SH-SY5Y (cell line): Measurements from ENCODE around the gene GSE1.

Source experiments
- GATA2 ChIP-seq: IDR thresholded peaks from 2 replicates; pipeline ENCODE4 v1.6.1; 2011; ENCODE audit warnings: mild to moderate bottlenecking, low read depth, low read length
- GATA3 ChIP-seq: IDR thresholded peaks from 2 replicates; pipeline ENCODE4 v1.6.1; 2011; ENCODE audit warnings: low read depth, mild to moderate bottlenecking, low read length, moderate library complexity

GSE1 gene

DNA sequence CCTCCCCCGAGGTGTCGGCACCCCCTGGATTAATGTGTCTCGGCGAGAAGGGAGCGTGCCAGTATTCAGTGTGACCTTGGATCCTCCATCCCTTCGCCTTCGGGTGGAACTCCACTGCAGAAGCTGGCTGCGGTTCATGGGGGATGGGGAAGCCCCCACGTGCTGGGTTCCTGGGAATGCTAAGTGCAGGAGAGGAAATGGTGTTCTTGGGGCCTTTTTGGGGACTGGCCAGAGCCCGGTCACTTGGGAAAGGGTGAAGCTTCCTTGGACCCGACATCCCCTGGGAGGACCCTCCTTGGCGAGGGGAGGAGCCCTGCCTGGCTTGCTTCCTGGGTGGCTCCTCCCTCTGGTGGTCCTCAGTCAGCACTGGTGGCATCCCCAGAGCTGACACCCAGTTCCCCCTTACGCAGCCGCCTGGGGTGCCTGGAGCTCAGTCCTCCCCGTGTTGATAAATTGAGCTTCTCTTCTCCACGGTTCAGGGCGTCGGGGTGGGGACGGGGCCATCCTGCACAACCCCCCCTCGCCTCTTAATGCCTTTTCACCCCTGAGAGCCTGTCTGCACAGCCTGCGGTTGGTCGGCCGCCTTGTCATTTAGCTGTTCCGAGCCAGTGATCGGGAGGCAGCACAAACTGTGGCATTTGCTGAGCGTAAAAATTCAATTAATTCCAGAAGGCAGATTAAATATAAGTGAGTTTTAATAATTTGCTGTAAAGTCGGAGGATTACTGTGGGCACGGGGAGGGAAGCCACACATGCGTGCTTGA, 30.7 kb upstream of the GSE1 start:
- TF ChIP-seq GATA3: no peak
- TF ChIP-seq GATA2: no peak

DNA sequence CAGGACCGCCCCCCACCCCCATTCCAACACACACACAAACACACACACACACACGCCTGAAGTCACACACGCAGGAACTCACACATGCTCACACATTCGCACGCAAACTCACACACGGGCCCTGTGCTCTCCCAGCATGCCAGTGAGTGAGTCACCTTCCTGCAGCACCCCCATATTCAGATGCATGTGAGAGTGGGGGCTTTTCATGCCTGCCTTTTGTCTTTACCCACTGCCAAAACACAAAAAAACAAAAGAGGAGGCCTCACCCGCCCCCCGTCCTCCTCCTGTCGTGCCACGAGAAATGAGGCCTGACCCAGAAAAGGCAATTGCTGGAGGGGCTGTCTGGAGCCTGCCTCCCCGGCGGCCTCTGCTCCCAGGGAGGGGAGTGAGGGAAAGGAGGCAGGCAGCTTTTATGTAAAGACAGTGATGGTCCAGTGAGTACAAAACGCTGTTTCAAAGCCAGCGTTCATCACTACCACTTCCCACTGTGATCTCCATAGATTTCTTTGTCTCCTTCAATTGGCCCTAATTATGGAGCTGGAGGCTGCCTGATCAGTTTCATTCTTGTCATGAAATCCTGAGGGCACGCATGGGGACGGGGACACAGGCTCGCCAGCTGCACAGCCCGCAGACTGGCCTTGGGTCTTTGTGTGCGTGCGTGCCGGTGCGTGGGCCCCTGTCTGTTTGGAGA, 29.5 kb upstream of the GSE1 start:
- TF ChIP-seq GATA3 (no peak), GATA2 (no peak)

DNA sequence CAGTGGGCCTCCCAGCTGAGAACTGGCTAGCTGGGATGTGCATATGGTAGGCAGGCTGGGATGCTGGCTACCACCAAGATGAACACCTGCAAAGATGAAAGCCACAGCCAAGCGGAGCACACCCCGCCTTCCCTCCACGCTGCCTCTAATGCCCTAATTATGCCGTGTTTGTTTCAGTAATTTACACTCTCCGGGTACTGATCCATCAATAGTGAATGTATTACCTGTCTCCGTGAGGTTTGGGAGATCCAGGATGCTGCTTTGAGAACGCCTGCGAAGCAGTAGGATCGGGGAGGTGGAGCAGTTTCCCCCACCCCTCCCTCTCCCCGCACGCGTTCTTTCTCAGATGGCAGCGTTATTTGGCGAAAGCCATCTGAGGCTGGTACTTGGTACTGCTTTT, 28.9 kb upstream of the GSE1 start:
- TF ChIP-seq GATA2 (no peak), GATA3 (no peak)

DNA sequence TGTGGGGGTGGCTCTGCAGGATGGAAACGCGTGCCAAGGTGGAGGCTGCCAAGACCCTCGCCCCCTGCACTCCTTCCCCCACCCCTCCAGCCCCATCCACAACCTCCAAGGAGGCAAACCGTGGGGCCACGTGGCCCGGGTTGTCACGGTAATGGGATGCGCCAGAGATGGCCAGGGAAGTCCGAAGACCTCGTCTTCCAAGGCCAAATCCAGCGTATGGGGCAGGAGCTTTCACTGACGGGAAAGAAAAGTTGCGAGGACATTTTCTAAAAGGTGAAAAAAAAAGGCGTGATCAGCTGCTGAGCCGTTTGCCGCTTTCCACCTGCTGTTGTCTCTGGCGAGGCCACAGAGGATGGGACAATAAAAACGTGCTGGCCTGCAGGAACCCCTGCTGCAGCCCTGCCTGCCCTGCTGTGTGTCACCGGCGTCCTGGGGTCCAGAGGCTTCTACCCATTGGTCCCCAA, 28.3 kb upstream of the GSE1 start:
- TF ChIP-seq GATA2 (no peak), GATA3 (no peak)

DNA sequence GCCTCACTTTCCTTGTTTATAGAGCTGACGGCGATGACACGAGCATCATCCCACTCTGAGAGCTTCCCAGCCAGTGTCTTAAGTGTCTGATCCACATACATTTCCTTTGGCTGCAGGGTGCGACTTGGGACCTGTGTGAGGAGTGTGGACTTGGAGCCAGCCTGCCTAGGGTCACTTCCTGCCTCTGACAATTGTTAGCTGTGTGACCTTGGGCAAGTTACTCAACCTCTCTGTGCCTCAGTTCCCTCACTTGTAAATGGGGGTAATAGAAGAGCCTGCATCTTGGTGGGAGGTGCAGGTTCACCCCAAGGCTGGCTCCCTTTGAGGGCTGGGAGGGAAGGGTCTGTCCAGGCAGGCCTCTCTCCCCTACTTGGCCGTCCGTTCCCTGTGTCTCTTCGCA, 27.4 kb upstream of the GSE1 start:
- TF ChIP-seq GATA3 (no peak), GATA2 (no peak)

DNA sequence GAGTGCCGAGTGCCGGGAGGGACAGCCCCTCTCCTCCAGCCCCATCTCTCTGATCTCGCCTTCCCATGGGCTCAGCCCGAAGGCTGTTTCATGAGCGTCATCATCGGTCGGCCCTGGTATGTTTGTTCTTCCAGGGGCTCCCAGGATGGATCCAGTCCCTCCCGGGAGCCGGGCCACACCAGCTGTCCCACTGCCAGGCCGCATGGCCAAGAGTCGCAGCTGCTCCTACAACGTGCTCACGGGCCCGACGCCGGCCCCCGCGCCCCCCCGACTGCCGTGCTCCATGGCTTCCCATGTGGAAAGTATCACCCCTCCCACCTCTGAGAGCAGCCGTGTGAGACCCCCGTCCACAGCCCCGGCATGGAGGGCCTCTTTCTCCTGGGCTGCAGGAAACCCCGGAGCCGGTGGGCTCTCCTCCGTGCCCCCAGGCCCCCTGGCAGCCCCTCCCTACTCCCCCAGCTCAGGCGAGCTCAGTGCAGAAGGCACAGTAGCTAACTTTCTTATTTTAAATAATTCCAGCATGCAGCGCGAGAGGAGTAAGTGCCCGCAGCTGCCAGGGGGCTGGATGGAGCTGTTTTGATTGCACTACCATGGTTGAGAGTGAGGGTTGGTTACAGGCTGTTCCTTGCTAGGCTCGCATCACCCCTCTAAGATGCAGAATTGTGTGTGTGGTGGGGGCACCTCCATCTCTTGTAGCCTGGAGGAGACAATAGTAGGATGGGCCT, 26.6 kb upstream of the GSE1 start:
- TF ChIP-seq GATA3 (no peak), GATA2 (no peak)

DNA sequence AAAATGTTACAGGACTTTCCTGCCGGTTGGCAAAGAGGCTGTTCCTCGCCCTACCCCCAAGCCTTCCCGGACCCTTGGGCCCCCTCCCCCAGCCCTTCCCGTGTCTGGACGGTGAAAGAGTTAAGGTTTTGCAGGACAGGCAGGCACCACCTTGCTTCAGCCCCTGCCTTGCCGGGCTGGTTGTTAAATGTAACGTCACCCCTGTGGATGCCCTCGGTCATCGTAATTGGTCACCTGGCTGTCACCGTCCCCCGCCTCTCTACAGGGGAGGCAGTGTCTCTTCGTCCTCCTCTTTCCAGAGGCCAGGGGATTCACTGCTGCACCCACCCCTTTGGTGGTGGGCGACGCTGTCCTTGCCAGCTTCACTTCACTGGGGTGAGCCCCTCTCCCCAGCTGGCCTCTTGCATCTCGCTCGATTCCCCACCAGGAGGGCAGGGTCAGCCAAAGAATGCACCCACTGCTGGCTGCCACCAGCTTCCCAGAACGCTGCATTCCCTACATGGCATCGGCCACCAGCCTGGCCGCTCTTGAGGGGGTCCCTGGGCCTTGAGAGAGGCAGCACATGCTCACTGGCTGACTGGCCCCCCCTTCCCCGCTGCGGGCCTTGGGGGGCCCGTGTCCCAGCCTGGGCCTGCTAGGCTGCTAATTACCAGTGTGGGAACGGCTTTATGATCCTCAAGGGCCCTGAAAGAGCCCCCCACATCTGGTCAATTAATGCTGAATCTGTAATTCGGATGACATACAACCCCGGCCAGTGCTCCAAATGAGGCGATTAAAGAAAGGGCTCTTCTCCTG, 25.2 kb upstream of the GSE1 start:
- TF ChIP-seq GATA3: no peak

DNA sequence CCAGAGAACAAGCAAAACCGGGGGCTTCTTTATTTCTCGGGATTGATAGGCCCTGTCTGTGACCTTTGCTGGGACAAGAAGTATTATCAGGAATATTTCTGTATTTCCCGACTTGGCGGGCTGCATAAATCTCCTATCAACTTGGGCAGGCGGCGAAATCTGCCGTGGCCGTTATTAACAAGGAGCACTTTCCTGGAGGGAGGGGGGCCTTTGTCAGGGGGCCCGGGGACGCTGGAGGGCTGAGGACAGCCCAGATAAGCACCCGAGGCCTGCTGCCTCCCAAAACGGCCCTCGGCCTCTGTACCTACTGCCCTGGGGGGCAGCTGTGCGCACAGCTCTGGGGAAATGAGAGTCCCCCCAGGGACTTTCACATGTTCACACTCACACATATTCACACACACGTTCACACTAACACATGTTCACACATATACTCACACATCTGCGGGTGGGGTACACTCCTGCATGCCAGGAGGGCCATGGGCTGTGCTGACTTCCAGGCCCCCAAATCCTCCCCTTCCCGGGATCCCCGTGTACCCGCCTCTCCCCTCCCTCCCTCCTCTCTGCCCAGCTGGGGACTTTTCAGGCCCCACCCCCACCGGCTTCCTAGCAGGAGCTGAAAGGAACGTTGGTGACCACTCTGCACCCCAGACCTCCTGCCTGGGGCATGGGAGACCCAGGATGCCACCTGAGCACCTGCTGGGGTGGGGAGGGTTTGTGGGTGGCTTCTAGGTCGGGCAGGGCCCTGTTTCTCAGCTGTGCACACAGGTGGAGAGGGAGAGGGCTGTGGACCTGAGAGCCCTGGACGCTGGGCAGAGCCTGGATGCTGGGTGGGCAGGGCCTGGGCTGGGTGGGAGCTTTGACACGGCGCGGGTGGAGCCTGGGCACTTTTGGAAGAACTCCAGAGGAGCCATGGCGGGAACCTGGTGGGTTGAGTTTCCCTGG, 24.3 kb upstream of the GSE1 start:
- TF ChIP-seq GATA3 (no peak), GATA2 (no peak)

DNA sequence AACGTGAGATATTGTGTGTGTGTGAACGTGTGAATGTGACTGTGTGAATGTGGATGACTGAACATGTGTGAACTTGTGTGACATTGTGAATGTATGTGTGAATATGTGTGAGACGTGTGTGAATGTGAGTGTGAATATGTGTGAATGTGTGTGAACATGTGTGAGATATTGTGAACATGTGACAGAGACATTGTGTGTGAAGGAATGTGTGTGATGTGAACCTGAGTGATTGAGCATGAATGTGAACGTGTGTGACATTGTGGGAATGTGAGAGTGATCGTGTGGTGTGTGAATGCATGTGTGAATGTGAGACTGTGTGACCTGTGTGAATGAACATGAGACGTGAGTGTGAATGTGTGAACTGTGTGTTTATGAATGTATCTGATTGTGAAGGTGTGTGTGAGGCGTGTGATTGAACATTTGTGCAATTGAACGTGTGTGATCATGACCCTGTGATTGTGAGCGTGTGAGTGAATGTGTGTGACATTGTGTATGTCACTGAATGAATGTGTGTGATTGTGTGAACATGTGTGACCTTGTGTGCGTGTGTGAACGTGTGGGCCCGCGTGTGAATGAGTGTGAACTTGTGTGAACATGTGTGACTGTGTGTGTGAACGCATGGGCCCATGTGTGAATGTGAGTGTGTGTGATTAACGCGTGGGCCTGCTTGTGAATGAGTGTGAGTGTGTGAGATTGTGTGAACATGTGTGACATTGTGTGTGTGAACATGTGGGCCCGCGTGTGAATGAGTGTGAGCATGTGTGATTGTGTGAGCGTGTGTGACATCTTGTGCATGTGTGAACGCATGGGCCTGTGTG, 23.2 kb upstream of the GSE1 start:
- no peak for TF ChIP-seq GATA2

DNA sequence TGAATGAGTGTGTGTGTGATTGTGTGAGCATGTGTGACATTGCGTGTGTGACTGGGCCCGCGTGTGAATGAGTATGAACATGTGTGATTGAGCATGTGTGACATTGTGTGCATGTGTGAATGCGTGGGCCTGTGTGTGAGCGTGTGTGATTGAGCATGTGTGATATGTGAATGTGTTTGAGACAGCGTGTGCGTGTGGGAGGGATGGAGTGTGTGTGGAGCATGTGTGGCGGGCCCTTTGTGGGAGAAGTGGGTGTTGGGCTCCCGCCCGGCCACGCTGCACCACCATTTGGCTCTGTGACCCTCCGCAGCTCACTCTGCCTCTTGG, 22.7 kb upstream of the GSE1 start:
- TF ChIP-seq GATA3: no peak
- no peak for TF ChIP-seq GATA2

DNA sequence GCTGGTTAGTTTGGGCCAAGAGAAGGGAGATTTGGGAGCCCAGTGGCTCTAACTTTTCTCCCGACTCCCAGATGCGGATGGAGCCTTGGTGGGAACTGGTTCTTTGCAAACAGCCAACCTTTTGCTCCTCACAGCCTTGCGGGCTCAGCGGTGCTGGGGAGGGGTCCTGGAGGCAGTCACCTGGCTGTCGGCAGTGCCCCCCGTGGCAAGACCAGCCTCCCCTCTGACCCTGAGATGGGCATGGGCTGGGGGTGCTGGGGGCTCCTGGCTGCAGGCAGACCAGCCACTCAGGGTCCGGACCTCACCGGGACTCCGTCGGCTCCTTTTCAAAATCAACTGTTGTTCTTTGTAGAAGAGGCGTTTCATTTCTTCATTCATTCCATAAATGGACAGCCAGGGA, 21.7 kb upstream of the GSE1 start:
- TF ChIP-seq GATA3 (no peak), GATA2 (no peak)

DNA sequence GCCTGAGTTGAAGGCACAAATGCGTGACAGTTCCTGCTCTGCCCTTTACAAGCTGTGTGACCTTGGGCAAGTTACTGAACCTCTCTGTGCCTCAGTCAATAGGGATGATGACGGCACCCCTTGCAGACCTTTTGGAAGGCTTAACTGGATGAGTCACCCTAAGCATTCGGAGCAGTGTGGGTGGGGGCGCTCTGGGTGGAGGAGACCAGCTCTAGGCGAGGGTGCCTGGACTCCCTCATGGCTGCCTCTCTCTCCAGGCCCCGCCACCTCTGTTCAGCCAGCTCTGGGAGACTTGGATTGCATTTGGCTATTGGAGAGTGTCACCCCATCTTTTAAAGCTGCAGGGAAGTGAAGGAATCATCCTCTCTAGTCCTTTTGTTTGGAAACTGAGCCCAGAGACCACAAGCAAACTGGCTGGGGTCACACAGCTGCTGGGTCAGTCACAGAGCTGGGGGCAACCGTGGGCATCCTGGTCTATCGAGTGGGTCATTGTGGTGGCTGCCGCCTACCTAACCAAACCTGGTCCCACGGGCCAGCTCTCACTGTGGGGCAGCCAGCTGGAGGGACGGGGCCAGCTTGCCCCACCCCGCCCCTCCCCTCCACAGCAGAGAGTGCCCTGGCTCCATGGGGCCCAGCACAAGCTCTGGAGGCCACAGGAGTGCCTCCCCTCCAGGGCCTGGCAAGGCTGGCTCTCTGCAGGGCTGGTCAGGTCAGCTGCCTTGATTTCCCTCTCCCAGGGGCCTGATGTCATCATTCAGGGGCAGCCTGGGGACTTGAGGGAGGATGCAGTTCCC, 20.2 kb upstream of the GSE1 start:
- TF ChIP-seq GATA2 (no peak), GATA3 (no peak)

DNA sequence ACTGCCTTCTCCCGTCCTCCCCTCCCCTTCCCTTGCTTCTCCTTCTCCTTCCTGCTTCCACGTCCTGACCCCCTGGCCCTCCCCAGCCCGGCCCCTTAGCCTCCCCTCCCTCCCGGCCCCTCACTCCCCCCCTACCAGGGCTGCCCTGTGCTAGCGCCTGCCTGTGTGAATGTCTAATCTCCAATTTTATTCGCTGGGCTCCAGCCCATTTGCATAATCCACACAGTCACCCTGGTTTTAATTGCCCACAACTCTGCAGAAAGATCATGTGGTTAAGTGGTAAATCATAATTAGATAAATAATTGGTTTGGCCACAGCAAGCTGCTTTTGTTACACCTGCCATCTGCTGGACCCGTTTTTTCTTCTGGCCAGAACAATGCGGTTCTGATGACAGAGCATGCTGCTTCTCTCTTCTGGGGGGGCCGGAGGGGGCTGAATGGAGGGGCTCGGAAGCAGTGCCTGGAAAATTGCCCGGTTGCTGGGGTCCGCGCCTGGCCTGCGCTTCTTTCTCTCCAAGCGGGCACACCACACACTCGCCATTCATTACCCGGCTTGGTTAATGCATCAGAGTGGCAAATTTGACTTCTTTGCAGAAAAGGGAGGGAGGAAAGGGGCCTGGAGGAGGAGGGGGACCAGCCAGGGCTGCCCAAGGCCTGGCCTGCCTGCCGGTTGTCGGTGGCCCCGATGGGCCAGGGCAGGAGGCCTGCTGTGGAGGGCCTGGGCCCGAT, 19.5 kb upstream of the GSE1 start:
- TF ChIP-seq GATA3: no peak
- TF ChIP-seq GATA2: no peak
